Nephron (organoid): ENCODE measurements around the gene CCDC91.

ENCODE experiments used
- H3K27ac Mint-ChIP-seq, 3 experiments: 2 replicates each; pipeline ENCODE4 v1.8.0; 2020; ENCODE audit warnings: mixed read lengths in 3 of 3, mild to moderate bottlenecking in 2 of 3, moderate library complexity in 1 of 3
- H3K27me3 Mint-ChIP-seq: 2 replicates; pipeline ENCODE4 v1.8.0; 2021; ENCODE audit warnings: low read depth, mild to moderate bottlenecking, moderate library complexity, mixed read lengths
- H3K36me3 Mint-ChIP-seq: 2 replicates; pipeline ENCODE4 v1.8.0; 2020; ENCODE audit warnings: low read depth, mixed read lengths
- H3K4me1 Mint-ChIP-seq: 2 replicates; pipeline ENCODE4 v1.8.0; 2020; ENCODE audit warnings: mixed read lengths
- H3K4me3 Mint-ChIP-seq, 3 experiments: 2 replicates each; pipeline ENCODE4 v1.8.0; 2020; ENCODE audit warnings: mild to moderate bottlenecking in 3 of 3, mixed read lengths in 3 of 3, moderate library complexity in 2 of 3
- H3K9me3 Mint-ChIP-seq: 2 replicates; pipeline ENCODE4 v1.8.0; 2020; ENCODE audit warnings: mixed read lengths
- CTCF ChIP-seq, 3 experiments: fragments of 200-600 bp; sonication (generic); IDR thresholded peaks; one replicate each; pipeline ENCODE4 v1.5.0; 2021; ENCODE audit warnings: antibody characterized with exemption in 3 of 3; ENCODE audit not compliant: unreplicated experiment in 3 of 3

The CCDC91 gene

GRCh38 chr12:28175098-28175589 lies 15.1 kb upstream of the CCDC91 start:
- Mint-ChIP-seq H3K27me3 (no peaks in the 10 kb centered on the region), H3K27ac (no peak overlapping the region), H3K4me3 (no peak overlapping the region), H3K36me3 (no peaks in the 10 kb centered on the region), H3K9me3 (peaks cover 2% of the 10 kb centered on the region), H3K4me1 (peaks cover 5% of the 10 kb centered on the region)
- TF ChIP-seq CTCF (IDR thresholded peaks at IDR 0.05; ENCODE audit: unreplicated experiment in 3 of 3): no peak

GRCh38 chr12:28176295-28176694 lies 14.0 kb upstream of the CCDC91 start:
- Mint-ChIP-seq H3K36me3 (no peaks in the 10 kb centered on the region), H3K4me3 (no peak overlapping the region), H3K27ac (no peak overlapping the region), H3K9me3 (peaks cover 2% of the 10 kb centered on the region), H3K27me3 (no peaks in the 10 kb centered on the region), H3K4me1 (peaks cover 5% of the 10 kb centered on the region)
- no peak for TF ChIP-seq CTCF (IDR thresholded peaks at IDR 0.05; ENCODE audit: unreplicated experiment in 3 of 3)

- Mint-ChIP-seq H3K27ac (peak overlapping the region in 1 of 3 experiments; percentile 59), H3K27me3 (no peaks in the 10 kb centered on the region), H3K4me3 (no peak overlapping the region), H3K9me3 (peaks cover 2% of the 10 kb centered on the region), H3K4me1 (peaks cover 5% of the 10 kb centered on the region), H3K36me3 (no peaks in the 10 kb centered on the region)
- TF ChIP-seq CTCF (IDR thresholded peaks at IDR 0.05; ENCODE audit: unreplicated experiment in 3 of 3): no peak
Measured at GRCh38 chr12:28177461-28177860, 12.8 kb upstream of the CCDC91 start.

- TF ChIP-seq CTCF (IDR thresholded peaks at IDR 0.05; ENCODE audit: unreplicated experiment in 3 of 3): no peak
- H3K9me3 Mint-ChIP-seq: peaks cover under 1% of the 10 kb centered on the region
- peaks cover 5% of the 10 kb centered on the region for H3K4me1 Mint-ChIP-seq
- no peaks in the 10 kb centered on the region for H3K27me3 Mint-ChIP-seq
- H3K27ac Mint-ChIP-seq: peak overlapping the region in 2 of 3 experiments; percentile 2 to 59
- no peak overlapping the region for H3K4me3 Mint-ChIP-seq
- no peaks in the 10 kb centered on the region for H3K36me3 Mint-ChIP-seq
Measured at GRCh38 chr12:28177905-28178304, 12.4 kb upstream of the CCDC91 start.

GRCh38 chr12:28178775-28179174 lies 11.5 kb upstream of the CCDC91 start:
- Mint-ChIP-seq H3K27me3 (no peaks in the 10 kb centered on the region), H3K9me3 (no peaks in the 10 kb centered on the region), H3K4me1 (peaks cover 5% of the 10 kb centered on the region), H3K27ac (no peak overlapping the region), H3K36me3 (no peaks in the 10 kb centered on the region), H3K4me3 (no peak overlapping the region)
- TF ChIP-seq CTCF (IDR thresholded peaks at IDR 0.05; ENCODE audit: unreplicated experiment in 3 of 3): no peak

- no peaks in the 10 kb centered on the region for H3K9me3 Mint-ChIP-seq
- no peak for TF ChIP-seq CTCF (IDR thresholded peaks at IDR 0.05; ENCODE audit: unreplicated experiment in 3 of 3)
- no peak overlapping the region for H3K27ac Mint-ChIP-seq
- peaks cover 5% of the 10 kb centered on the region for H3K4me1 Mint-ChIP-seq
- no peaks in the 10 kb centered on the region for H3K27me3 Mint-ChIP-seq
- no peak overlapping the region for H3K4me3 Mint-ChIP-seq
- H3K36me3 Mint-ChIP-seq: no peaks in the 10 kb centered on the region
Measured at GRCh38 chr12:28180786-28181185, 9.5 kb upstream of the CCDC91 start.
